AG04449 (cell line): ENCODE results near the gene DNAL4.

Experiments
- CTCF ChIA-PET: fragments of 350-600 bp; formaldehyde crosslinking; extraction: SDS; loops from one replicate; lab custom pipeline; 2021; ENCODE audit warnings: antibody characterized with exemption; lab: Yijun Ruan, JAX
- POLR2A ChIA-PET: fragments of 400-600, 350-600 bp; formaldehyde crosslinking; extraction: SDS; loops from one replicate; lab custom pipeline; 2020; ENCODE audit warnings: antibody characterized with exemption, inconsistent platforms; lab: Yijun Ruan, JAX
- DNase-seq: peaks from one replicate; pipeline ENCODE4 v3.0.0-alpha.2; 2010; ENCODE audit warnings: low read depth, low spot score
- H3K4me3 ChIP-seq: 2 replicates; pipeline ENCODE4 v1.5.1; 2011; ENCODE audit warnings: low read depth, mild to moderate bottlenecking, control low read depth, low read length
- CTCF ChIP-seq: IDR thresholded peaks from one replicate; pipeline ENCODE4 v1.5.1; 2011; ENCODE audit warnings: mild to moderate bottlenecking, moderate library complexity, low read length, control low read depth, inconsistent platforms; ENCODE audit not compliant: insufficient read depth; ENCODE audit errors: missing control alignments

DNAL4 gene

GRCh38 chr22:38828616-38829205 is 34.8 kb upstream of the DNAL4 start:
- DNase-seq, result no peak
- TF ChIP-seq CTCF, result no peak
- H3K4me3 ChIP-seq, result no peak overlapping the region
- POLR2A ChIA-PET, result no interaction called here
- CTCF ChIA-PET, result interaction anchor here (1.0 to 1.7 kb wide), 2 partner anchors 40 to 60 kb away, joined by 4 to 8 read pairs; no protein-coding TSS in a partner anchor

DNA sequence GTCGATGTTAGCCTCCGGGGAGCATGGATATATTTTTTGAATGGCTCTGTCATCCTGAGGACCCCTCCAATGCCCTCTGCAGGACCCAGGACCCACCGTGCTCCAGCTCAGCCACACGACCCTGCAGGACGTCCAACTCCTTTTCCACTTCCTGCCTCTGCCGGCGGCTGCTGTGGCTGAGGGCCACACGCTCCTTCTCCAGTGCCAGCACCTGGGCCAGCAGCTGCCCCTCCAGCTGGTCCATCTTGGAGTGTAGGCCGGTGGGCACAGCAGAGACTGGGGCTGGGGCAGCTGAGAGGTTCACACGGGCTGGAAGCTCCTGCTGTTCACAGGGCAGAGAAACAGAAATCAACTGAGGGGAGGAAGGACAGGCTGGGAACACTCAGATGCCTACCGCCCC is 34.2 kb upstream of the DNAL4 start:
- TF ChIP-seq CTCF, result no peak
- no peak for DNase-seq
- ChIA-PET POLR2A (no interaction called here), CTCF (interaction anchor here (0.7 to 1.7 kb wide), 2 partner anchors 15 to 41 kb away, joined by 3 to 8 read pairs; no protein-coding TSS in a partner anchor)
- no peak overlapping the region for H3K4me3 ChIP-seq

GRCh38 chr22:38827510-38827909 is 33.6 kb upstream of the DNAL4 start:
- no peak for DNase-seq
- ChIA-PET POLR2A (no interaction called here), CTCF (interaction anchor here (0.9 to 1.4 kb wide), 3 partner anchors 11 to 176 kb away, joined by 3 to 4 read pairs (median 3); no protein-coding TSS in a partner anchor)

DNA sequence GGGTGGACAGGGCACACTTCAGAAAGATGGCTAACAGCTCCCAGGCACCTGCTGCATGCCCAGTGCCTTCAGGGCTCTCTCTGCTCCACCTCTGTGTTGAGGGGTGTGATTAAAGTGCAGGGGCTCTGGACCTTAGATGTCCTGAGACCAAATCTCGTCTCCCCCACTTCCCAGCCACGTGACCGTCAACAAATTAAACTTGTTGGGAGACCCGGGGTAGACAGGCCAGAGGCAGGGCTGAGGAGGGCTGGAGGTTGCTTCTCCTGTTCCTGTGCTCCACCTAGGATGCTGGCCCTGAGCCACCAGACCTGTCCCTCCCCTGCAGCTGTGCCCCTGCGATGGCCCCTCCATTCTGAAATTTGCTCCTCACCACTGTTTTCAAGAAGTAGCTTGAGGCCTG is 32.9 kb upstream of the DNAL4 start:
- POLR2A ChIA-PET, result no interaction called here
- CTCF ChIA-PET, result interaction anchor here (0.9 to 1.4 kb wide), 4 partner anchors 12 to 176 kb away, joined by 3 to 4 read pairs (median 3); no protein-coding TSS in a partner anchor
- no peak for TF ChIP-seq CTCF
- DNase-seq, result no peak
- no peak overlapping the region for H3K4me3 ChIP-seq

More at GRCh38 chr22:38827510-38827909, 33.6 kb upstream of the DNAL4 start:
- TF ChIP-seq CTCF, result no peak
- H3K4me3 ChIP-seq, result no peak overlapping the region

- H3K4me3 ChIP-seq, result no peak overlapping the region
- CTCF ChIA-PET, result interaction anchor here (1.1 to 1.4 kb wide), 2 partner anchors 12 to 16 kb away, joined by 3 to 4 read pairs; no protein-coding TSS in a partner anchor
- DNase-seq, result no peak
- TF ChIP-seq CTCF, result no peak
- POLR2A ChIA-PET, result no interaction called here
Measured at GRCh38 chr22:38826386-38826785, 32.4 kb upstream of the DNAL4 start.

DNA sequence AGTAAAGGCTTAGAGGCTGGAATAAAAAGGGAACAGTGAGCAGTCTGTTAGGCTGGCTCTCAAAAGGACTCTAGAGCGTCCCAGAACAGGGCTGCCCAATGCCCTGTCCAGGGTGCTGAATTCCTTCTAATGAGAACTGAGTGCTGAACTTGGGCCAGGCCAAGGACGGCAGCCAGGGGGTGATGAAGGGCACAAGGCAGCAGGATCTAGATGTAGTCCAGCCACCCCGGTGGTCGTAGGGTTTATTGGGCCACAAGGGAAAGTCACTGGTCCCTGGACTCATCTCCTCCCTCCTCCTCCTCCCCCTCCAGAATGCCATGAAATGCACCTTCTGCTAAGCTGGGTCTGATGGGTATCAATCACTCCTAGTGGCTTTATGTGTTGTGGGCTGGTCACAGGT is 30.6 kb upstream of the DNAL4 start:
- H3K4me3 ChIP-seq, result no peak overlapping the region
- DNase-seq, result no peak
- TF ChIP-seq CTCF, result peak; percentile 52
- CTCF ChIA-PET, result interaction anchor here (1.0 to 1.5 kb wide), 3 partner anchors 18 to 45 kb away, joined by 3 to 5 read pairs (median 4); no protein-coding TSS in a partner anchor
- POLR2A ChIA-PET, result no interaction called here
